A549 treated with Hydrocortisone at 1 μM for 4 hours (cell line): ENCODE data around the gene ERICH4. TPM values are rescaled to one million over a fixed set of nuclear protein-coding genes. Genes with fewer than 3 reads are reported as not detected.

Experiments
- total RNA-seq: library from RNA; stranded (reverse); fragments of 200-300 nt; extraction: Qiagen RNA extraction; gene quantifications from 5 replicates; pipeline ENCODE4 v1.2.3, GENCODE V29; 2022

ERICH4 gene, protein sequence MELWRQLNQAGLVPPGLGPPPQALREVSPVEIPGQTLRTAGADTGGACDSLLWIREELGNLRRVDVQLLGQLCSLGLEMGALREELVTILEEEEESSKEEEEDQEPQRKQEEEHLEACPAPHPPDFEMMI
- not detected in 5 replicates for total RNA-seq

GRCh38 chr19:41442473-41443355 is at the start of gene ERICH4:
Gene ERICH4, plus strand, starts transcription at chr19:41443156. Its CDS starts 14 bp downstream, at chr19:41443170.

GRCh38 chr19:41397086-41398049 is 45.6 kb upstream of the ERICH4 start, which contains the start of the genes BCKDHA and EXOSC5:
Gene BCKDHA, plus strand, starts transcription at chr19:41397818. Its CDS starts 10 bp downstream, at chr19:41397828.
Gene EXOSC5, minus strand, starts transcription at chr19:41397359. Its CDS starts 31 bp downstream, at chr19:41397328.

GRCh38 chr19:41426952-41427646 is 15.9 kb upstream of the ERICH4 start, which contains the start of gene B3GNT8:
Gene B3GNT8, minus strand, starts transcription at chr19:41427374. Its CDS starts 596 bp downstream, at chr19:41426778.

GRCh38 chr19:41439441-41440222 is 3.3 kb upstream of the ERICH4 start, which contains the start of gene DMAC2:
Gene DMAC2, minus strand, starts transcription at chr19:41439912. Its CDS starts 13 bp downstream, at chr19:41439899.

Other genes starting within 250 kb of the ERICH4 start
- gene CYP2S1, start 249.9 kb upstream of the ERICH4 start, total RNA-seq = 19.2 to 22.5 TPM (median 19.7 TPM) in 5 replicates
- 93.5 to 121 TPM (median 96.9 TPM) in 5 replicates for gene AXL, start 223.9 kb upstream of the ERICH4 start, total RNA-seq
- gene HNRNPUL1, start 178.8 kb upstream of the ERICH4 start, total RNA-seq = 282 to 347 TPM (median 290 TPM) in 5 replicates
- 35.9 to 44.6 TPM (median 41.2 TPM) in 5 replicates for gene CCDC97, start 133.0 kb upstream of the ERICH4 start, total RNA-seq
- gene TGFB1, start 89.2 kb upstream of the ERICH4 start, total RNA-seq = 131 to 147 TPM (median 141 TPM) in 5 replicates
- 24.0 to 32.5 TPM (median 30.0 TPM) in 5 replicates for gene B9D2, start 79.0 kb upstream of the ERICH4 start, total RNA-seq
- gene TMEM91, start 66.6 kb upstream of the ERICH4 start, total RNA-seq = 4.3 to 5.8 TPM (median 4.9 TPM) in 5 replicates
- gene EXOSC5, start 45.8 kb upstream of the ERICH4 start, total RNA-seq = 74.9 to 102 TPM (median 92.2 TPM) in 5 replicates
- gene BCKDHA, start 45.3 kb upstream of the ERICH4 start, total RNA-seq = 34.9 to 47.4 TPM (median 40.9 TPM) in 5 replicates
- 0.09 to 0.33 TPM (median 0.12 TPM) in 4 of 5 replicates, not detected in the other for gene B3GNT8, start 15.8 kb upstream of the ERICH4 start, total RNA-seq
- 102 to 116 TPM (median 108 TPM) in 5 replicates for gene DMAC2, start 3.2 kb upstream of the ERICH4 start, total RNA-seq
- gene CEACAM21, start 133.0 kb downstream of the ERICH4 start, total RNA-seq = not detected in 5 replicates
- not detected in 5 replicates for gene CEACAM4, start 183.9 kb downstream of the ERICH4 start, total RNA-seq
- gene CEACAM7, start 245.1 kb downstream of the ERICH4 start, total RNA-seq = 0.03 to 0.18 TPM (median 0.10 TPM) in 3 of 5 replicates, not detected in the others